OCI-LY7 (cell line): ENCODE results near the gene DLGAP3. TPM values are rescaled to one million over a fixed set of nuclear protein-coding genes. Genes with fewer than 3 reads are reported as not detected.

Experiments used
- BruUV-seq: library from RNA; stranded (reverse); fragments of 400-500 nt; replicated peaks from 2 replicates; lab custom pipeline; 2021; lab: Mats Ljungman, UMichigan
- CTCF ChIA-PET: fragments of 300-600 bp; sonication (Branson Sonifier 250); formaldehyde crosslinking; loops from one replicate; lab custom pipeline; 2022; ENCODE audit warnings: antibody characterized with exemption; ENCODE audit not compliant: unreplicated experiment; lab: Charles Lee
- POLR2A ChIA-PET: fragments of 300-600 bp; sonication (Branson Sonifier 250); formaldehyde crosslinking; loops from one replicate; lab custom pipeline; 2022; ENCODE audit warnings: antibody characterized with exemption; lab: Charles Lee
- DNase-seq: peaks from one replicate; pipeline ENCODE4 v3.0.0-alpha.2; 2015; ENCODE audit warnings: low spot score
- H2AFZ ChIP-seq: fragments of 200-600 bp; sonication (generic), shearing (Covaris generic); 2 replicates; pipeline ENCODE4 v1.6.1; 2014; ENCODE audit warnings: mild to moderate bottlenecking, antibody characterized with exemption, low read length, moderate library complexity
- H3K27ac ChIP-seq: fragments of 200-600 bp; sonication (generic); 2 replicates; pipeline ENCODE4 v1.5.1; 2014; ENCODE audit warnings: mixed run types, low read depth, mild to moderate bottlenecking, moderate library complexity, low read length, inconsistent platforms; ENCODE audit not compliant: poor library complexity, severe bottlenecking
- H3K36me3 ChIP-seq: fragments of 200-600 bp; sonication (generic); 2 replicates; pipeline ENCODE4 v1.6.1; 2014; ENCODE audit warnings: mild to moderate bottlenecking, antibody characterized with exemption, low read length, moderate library complexity, mixed read lengths; ENCODE audit not compliant: insufficient read depth
- H3K4me1 ChIP-seq: fragments of 200-600 bp; sonication (generic); 2 replicates; pipeline ENCODE4 v1.5.1; 2014; ENCODE audit warnings: mild to moderate bottlenecking, low read length; ENCODE audit not compliant: insufficient read depth, poor library complexity, severe bottlenecking
- H3K4me2 ChIP-seq: fragments of 200-600 bp; sonication (generic); 2 replicates; pipeline ENCODE4 v1.6.1; 2014; ENCODE audit warnings: mild to moderate bottlenecking, low read length
- H3K4me3 ChIP-seq: fragments of 200-600 bp; sonication (generic); 2 replicates; pipeline ENCODE4 v1.5.1; 2014; ENCODE audit warnings: mild to moderate bottlenecking, low read depth, low read length; ENCODE audit not compliant: poor library complexity, severe bottlenecking
- H3K79me2 ChIP-seq: fragments of 200-600 bp; sonication (generic); 2 replicates; pipeline ENCODE4 v1.6.1; 2016; ENCODE audit warnings: low read depth, mild to moderate bottlenecking, low read length, moderate library complexity, mixed read lengths; ENCODE audit not compliant: insufficient read depth
- H3K9me2 ChIP-seq: fragments of 200-600 bp; sonication (generic); 2 replicates; pipeline ENCODE4 v1.6.1; 2016; ENCODE audit warnings: mild to moderate bottlenecking, low read length, mixed read lengths; ENCODE audit not compliant: insufficient read depth
- H3K9me3 ChIP-seq: fragments of 200-600 bp; sonication (generic); 2 replicates; pipeline ENCODE4 v1.6.1; 2014; ENCODE audit warnings: mild to moderate bottlenecking, mixed run types, low read length, mixed read lengths
- H4K20me1 ChIP-seq: fragments of 200-600 bp; sonication (generic); 2 replicates; pipeline ENCODE4 v1.6.1; 2014; ENCODE audit warnings: mild to moderate bottlenecking, antibody characterized with exemption, low read length, moderate library complexity, mixed read lengths; ENCODE audit not compliant: insufficient read depth
- EZH2phosphoT487 ChIP-seq: fragments of 200-600 bp; sonication (generic); IDR thresholded peaks from 2 replicates; pipeline ENCODE4 v1.6.1; 2018; ENCODE audit warnings: low read depth, borderline replicate concordance, mild to moderate bottlenecking, mixed run types, antibody characterized with exemption, low read length, moderate library complexity, mixed read lengths
- intact Hi-C: fragments of 100-400 bp; cut with micrococcal nuclease; formaldehyde crosslinking; loops from one replicate; pipeline ENCODE4 v1.10.0; 2022; ENCODE audit not compliant: unreplicated experiment
- total RNA-seq, 2 experiments: library from RNA; depleted of rRNA in 1 of 2; stranded (reverse); fragments of >200 nt in 1 of 2; shearing (Covaris generic) in 1 of 2; gene quantifications; 2 replicates each; pipeline ENCODE4 v1.2.3, GENCODE V29; 2014 to 2022
- TF ChIP-seq, protein P1 (sequence below): fragments of 200-600 bp; sonication (generic); conservative IDR thresholded peaks from 2 replicates; pipeline ENCODE4 v1.5.1; 2014; ENCODE audit warnings: mild to moderate bottlenecking, antibody characterized with exemption, low read length, moderate library complexity, mixed read lengths

DLGAP3 gene
- total RNA-seq, 2 experiments from 2014 or later, result 0.44 to 0.47 TPM

DNA sequence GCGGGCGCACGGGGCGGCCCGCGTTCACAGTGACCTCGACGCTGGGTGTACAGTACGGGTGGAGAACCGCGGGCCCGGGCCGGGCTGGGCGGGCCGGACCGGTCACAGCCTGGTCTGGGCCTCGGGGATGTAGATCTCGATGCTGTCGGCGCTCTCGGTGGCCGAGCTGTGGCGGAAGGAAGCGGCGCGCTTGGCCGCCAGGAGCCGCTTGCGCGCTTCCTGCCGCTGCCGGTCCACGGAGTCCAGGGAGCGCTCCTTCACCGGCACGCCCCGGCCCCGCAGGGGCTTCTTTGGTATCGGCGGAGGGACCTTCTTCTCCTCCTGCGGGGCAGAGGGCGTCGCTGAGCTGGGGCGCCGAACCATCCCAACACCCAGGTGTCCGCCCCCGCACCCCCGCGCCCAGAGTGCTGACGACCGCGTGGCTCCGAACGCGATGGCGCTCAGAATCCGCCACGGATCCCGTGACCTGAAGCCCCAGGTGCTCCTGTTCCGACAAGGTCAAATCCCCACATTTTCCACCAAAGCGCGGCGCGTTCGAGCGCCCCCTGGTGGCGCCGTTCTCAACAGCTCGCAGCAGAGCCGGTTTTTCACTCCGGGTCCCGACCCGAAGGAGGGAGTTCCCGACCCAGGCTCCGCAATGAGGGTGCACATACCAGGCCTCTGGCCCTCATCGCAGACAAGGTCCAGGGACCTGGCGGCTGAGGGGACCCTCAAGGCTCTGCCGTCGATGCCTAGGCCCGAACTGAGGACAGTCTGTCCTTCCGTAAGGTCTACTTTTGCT is 63.3 kb downstream of the DLGAP3 start:
- no peaks in the 10 kb centered on the region for H3K9me3 ChIP-seq
- no peaks in the 10 kb centered on the region for H3K36me3 ChIP-seq
- peak overlapping the region; percentile 64 for H3K4me3 ChIP-seq
- peak; percentile 83 for DNase-seq
- no peaks in the 10 kb centered on the region for H3K4me1 ChIP-seq
- CTCF ChIA-PET, result interaction anchor here (0.8 kb wide), 1 partner anchor 66 kb away, joined by 3 read pairs; no protein-coding TSS in a partner anchor
- intact Hi-C loops, result loop anchor here (10.0 kb wide), 1 partner anchor 399 kb away; the partner anchor contains the start of gene ZMYM4
- BruUV-seq, result no TSS peak
- H4K20me1 ChIP-seq, result no peaks in the 10 kb centered on the region
- H3K27ac ChIP-seq, result no peak overlapping the region
- TF ChIP-seq, protein P1, sequence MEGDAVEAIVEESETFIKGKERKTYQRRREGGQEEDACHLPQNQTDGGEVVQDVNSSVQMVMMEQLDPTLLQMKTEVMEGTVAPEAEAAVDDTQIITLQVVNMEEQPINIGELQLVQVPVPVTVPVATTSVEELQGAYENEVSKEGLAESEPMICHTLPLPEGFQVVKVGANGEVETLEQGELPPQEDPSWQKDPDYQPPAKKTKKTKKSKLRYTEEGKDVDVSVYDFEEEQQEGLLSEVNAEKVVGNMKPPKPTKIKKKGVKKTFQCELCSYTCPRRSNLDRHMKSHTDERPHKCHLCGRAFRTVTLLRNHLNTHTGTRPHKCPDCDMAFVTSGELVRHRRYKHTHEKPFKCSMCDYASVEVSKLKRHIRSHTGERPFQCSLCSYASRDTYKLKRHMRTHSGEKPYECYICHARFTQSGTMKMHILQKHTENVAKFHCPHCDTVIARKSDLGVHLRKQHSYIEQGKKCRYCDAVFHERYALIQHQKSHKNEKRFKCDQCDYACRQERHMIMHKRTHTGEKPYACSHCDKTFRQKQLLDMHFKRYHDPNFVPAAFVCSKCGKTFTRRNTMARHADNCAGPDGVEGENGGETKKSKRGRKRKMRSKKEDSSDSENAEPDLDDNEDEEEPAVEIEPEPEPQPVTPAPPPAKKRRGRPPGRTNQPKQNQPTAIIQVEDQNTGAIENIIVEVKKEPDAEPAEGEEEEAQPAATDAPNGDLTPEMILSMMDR, result peak; percentile 95
- no peak for TF ChIP-seq EZH2phosphoT487
- H3K79me2 ChIP-seq, result no peaks in the 10 kb centered on the region
- H2AFZ ChIP-seq, result peak overlapping the region; percentile 71; the same call in 1 of the 2 replicates
- no peaks in the 10 kb centered on the region for H3K9me2 ChIP-seq
- H3K4me2 ChIP-seq, result peak overlapping the region; percentile 70
- POLR2A ChIA-PET, result interaction anchor here (0.6 kb wide), 1 partner anchor 331 kb away, joined by 3 read pairs; no protein-coding TSS in a partner anchor

- BruUV-seq, result no TSS peak
- no peaks in the 10 kb centered on the region for H3K9me3 ChIP-seq
- peak overlapping the region; percentile 70 for H3K4me2 ChIP-seq
Measured at GRCh38 chr1:34865573-34865972, 63.9 kb downstream of the DLGAP3 start.

More at GRCh38 chr1:34865573-34865972, 63.9 kb downstream of the DLGAP3 start:
- no peaks in the 10 kb centered on the region for H3K9me2 ChIP-seq
- no peak for DNase-seq
- H3K79me2 ChIP-seq, result no peaks in the 10 kb centered on the region
- no peak overlapping the region for H3K27ac ChIP-seq
- no peaks in the 10 kb centered on the region for H3K36me3 ChIP-seq
- intact Hi-C loops, result loop anchor here (10.0 kb wide), 1 partner anchor 399 kb away; the partner anchor contains the start of gene ZMYM4
- H3K4me1 ChIP-seq, result no peaks in the 10 kb centered on the region
- peak overlapping the region; percentile 64 for H3K4me3 ChIP-seq
- ChIA-PET CTCF (no interaction called here), POLR2A (no interaction called here)
- H2AFZ ChIP-seq, result peak overlapping the region; percentile 71; the same call in 1 of the 2 replicates
- H4K20me1 ChIP-seq, result no peaks in the 10 kb centered on the region
- TF ChIP-seq EZH2phosphoT487, result no peak
- TF ChIP-seq, protein P1, result no peak
